Measurements from ENCODE around the gene ZNF540. TPM values are rescaled to one million over a fixed set of nuclear protein-coding genes. Genes with fewer than 3 reads are reported as not detected.

The ZNF540 gene
- total and polyA plus RNA-seq, 11 donors, result 1.4 to 8.2 (median 5.0) TPM

- 96 to 99% (median 96%) methylated on average over 7 of the region's 7 CpGs for WGBS, 4 donors
- DNase-seq (no peak), ATAC-seq (no peak)
- Histone ChIP-seq H3K4me3 (no peak overlapping the region), H3K27me3 (no peaks in the 10 kb centered on the region), H3K27ac (no peak overlapping the region), H3K9me3 (peaks cover 0 to 83% (median 0%) of the 10 kb centered on the region in 12 donors), H3K4me1 (no peaks in the 10 kb centered on the region), H3K36me3 (peaks cover 3 to 61% (median 13%) of the 10 kb centered on the region in 9 donors)
- no peak for TF ChIP-seq POLR2A (IDR thresholded peaks at IDR 0.05)
- no peak for TF ChIP-seq CTCF (IDR thresholded peaks at IDR 0.05)
- intact Hi-C loops (cut with DNase I), result loop anchor here in 2 of 10 donors (10.0 kb wide), 2 partner anchors 150 to 690 kb away; no protein-coding TSS in a partner anchor
These were observed 29.9 kb upstream of the ZNF540 start for GRCh38 chr19:37564624-37565369.

GRCh38 chr19:37565370-37565669, 29.4 kb upstream of the ZNF540 start:
- peaks cover 0 to 58% (median 14%) of the 10 kb centered on the region in 9 donors for H3K36me3 ChIP-seq

GRCh38 chr19:37572203-37572602, 22.5 kb upstream of the ZNF540 start:
- DNase-seq, result no peak
- peaks cover 0 to 51% (median 6%) of the 10 kb centered on the region in 12 donors for H3K9me3 ChIP-seq
- no peak overlapping the region for H3K4me3 ChIP-seq
- H3K36me3 ChIP-seq, result peaks cover 0 to 28% (median 11%) of the 10 kb centered on the region in 9 donors
- no peak for ATAC-seq
- no peaks in the 10 kb centered on the region for H3K27me3 ChIP-seq
- H3K27ac ChIP-seq, result no peak overlapping the region
- intact Hi-C loops (cut with DNase I), result no loop called here
- H3K4me1 ChIP-seq, result no peaks in the 10 kb centered on the region
- no peak for TF ChIP-seq POLR2A (IDR thresholded peaks at IDR 0.05)
- TF ChIP-seq CTCF (IDR thresholded peaks at IDR 0.05), result no peak

More at GRCh38 chr19:37565370-37565669, 29.4 kb upstream of the ZNF540 start:
- H3K27me3 ChIP-seq, result no peaks in the 10 kb centered on the region
- H3K4me3 ChIP-seq, result no peak overlapping the region
- H3K9me3 ChIP-seq, result peaks cover 0 to 85% (median 0%) of the 10 kb centered on the region in 12 donors
- intact Hi-C loops (cut with DNase I), result loop anchor here in 2 of 10 donors (10.0 kb wide), 2 partner anchors 151 to 691 kb away; no protein-coding TSS in a partner anchor
- TF ChIP-seq POLR2A (IDR thresholded peaks at IDR 0.05) (no peak), CTCF (IDR thresholded peaks at IDR 0.05) (no peak)
- ATAC-seq, result no peak
- no peak for DNase-seq
- H3K4me1 ChIP-seq, result no peaks in the 10 kb centered on the region
- H3K27ac ChIP-seq, result no peak overlapping the region

- Histone ChIP-seq H3K4me1 (no peaks in the 10 kb centered on the region), H3K27me3 (no peaks in the 10 kb centered on the region), H3K27ac (no peak overlapping the region), H3K4me3 (no peak overlapping the region), H3K9me3 (peaks cover 0 to 88% (median 36%) of the 10 kb centered on the region in 12 donors), H3K36me3 (peaks cover 0 to 66% (median 47%) of the 10 kb centered on the region in 9 donors)
- DNase-seq (no peak), ATAC-seq (no peak)
- intact Hi-C loops (cut with DNase I), result no loop called here
- WGBS, 4 donors, result 65 to 72% (median 66%) methylated on average over 2 of the region's 2 CpGs
- no peak for TF ChIP-seq CTCF (IDR thresholded peaks at IDR 0.05)
- no peak for TF ChIP-seq POLR2A (IDR thresholded peaks at IDR 0.05)
These were observed 11.3 kb upstream of the ZNF540 start for GRCh38 chr19:37583340-37583739.
